Naive B cell (primary cell): ENCODE data around the gene OPRD1. TPM values are rescaled to one million over a fixed set of nuclear protein-coding genes. Genes with fewer than 3 reads are reported as not detected.

Experiments used
- ATAC-seq, 2 donors: fragments of 150-1000 bp; cut with Tn5 transposase; 2 replicates each; pipeline ENCODE4 v1.10.0; 2021; ENCODE audit warnings: low read depth in 2 of 2, mild to moderate bottlenecking in 2 of 2, moderate library complexity in 2 of 2
- DNase-seq: peaks from one replicate; pipeline ENCODE4 v3.0.0; 2022
- H3K27ac Mint-ChIP-seq, 6 donors: one replicate each; pipeline ENCODE4 v1.8.0; 2020 to 2022; ENCODE audit warnings: mild to moderate bottlenecking in 6 of 6, mixed read lengths in 6 of 6, moderate library complexity in 5 of 6, inconsistent platforms in 2 of 6
- H3K27me3 Mint-ChIP-seq, 3 donors: one replicate each; pipeline ENCODE4 v1.8.0; 2021 to 2022; ENCODE audit warnings: mixed read lengths in 3 of 3, mild to moderate bottlenecking in 1 of 3
- H3K36me3 Mint-ChIP-seq, 2 donors: one replicate each; pipeline ENCODE4 v1.8.0; 2020 to 2022; ENCODE audit warnings: mixed read lengths in 2 of 2, inconsistent platforms in 1 of 2, mild to moderate bottlenecking in 1 of 2
- H3K4me1 Mint-ChIP-seq, 3 donors: one replicate each; pipeline ENCODE4 v1.8.0; 2020 to 2022; ENCODE audit warnings: mixed read lengths in 3 of 3, inconsistent platforms in 1 of 3, mild to moderate bottlenecking in 1 of 3, moderate library complexity in 1 of 3
- H3K4me3 Mint-ChIP-seq, 8 donors: one replicate each; pipeline ENCODE4 v1.8.0; 2020 to 2022; ENCODE audit warnings: mild to moderate bottlenecking in 8 of 8, mixed read lengths in 8 of 8, moderate library complexity in 8 of 8, inconsistent platforms in 2 of 8
- H3K9me3 Mint-ChIP-seq, 7 donors: one replicate each; pipeline ENCODE4 v1.8.0; 2020 to 2022; ENCODE audit warnings: mixed read lengths in 7 of 7, mild to moderate bottlenecking in 5 of 7, inconsistent platforms in 2 of 7, moderate library complexity in 1 of 7
- polyA plus RNA-seq, 6 donors: library from polyadenylated mRNA; unstranded; fragments of 300-500 nt; fragmentation: Illumina TruSeq; gene quantifications; one replicate each; pipeline ENCODE4 v1.2.3, GENCODE V29; 2021; ENCODE audit warnings: low read depth in 6 of 6

OPRD1 gene
- polyA plus RNA-seq, 6 donors from 2014 or later = 0.03 to 0.07 (median 0.05) TPM; not detected in 1

DNA sequence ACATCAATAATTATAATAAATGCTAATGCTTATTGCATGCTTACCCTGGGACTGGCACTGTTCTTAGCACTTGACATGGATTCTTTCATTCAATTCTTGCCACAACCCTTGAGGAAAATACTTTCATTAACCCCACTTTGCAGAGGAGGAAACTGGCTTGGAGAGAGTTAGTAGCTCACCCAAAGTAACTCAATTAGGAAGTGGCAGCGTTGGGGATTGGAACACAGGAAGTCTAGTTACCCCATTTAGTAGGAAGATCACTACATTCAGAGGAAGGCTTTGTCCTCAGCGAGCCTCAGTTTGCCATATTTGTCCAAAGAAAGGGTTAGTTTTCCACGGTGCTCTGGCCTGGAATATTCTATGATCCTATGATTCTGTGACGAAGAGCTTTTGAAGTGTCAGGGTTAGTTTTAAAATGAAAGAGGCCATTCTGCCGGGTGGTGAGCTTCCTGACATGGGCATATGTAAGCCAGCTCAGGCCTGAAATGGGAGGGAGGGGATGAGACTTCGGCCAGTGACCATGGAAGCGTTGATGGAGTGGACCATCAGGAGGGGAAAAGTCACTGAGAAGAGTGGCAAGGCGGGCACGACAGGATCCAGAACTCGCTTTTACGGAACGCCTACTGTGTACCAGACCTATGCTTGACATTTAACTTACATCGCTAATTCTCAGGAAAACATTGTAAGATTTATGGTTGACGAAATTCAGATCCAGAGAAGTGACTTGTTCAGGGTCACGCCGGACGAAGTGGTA is 74.2 kb downstream of the OPRD1 start:
- H3K4me3 Mint-ChIP-seq = peak overlapping the region; percentile 87 to 97 (median 92)
- H3K27me3 Mint-ChIP-seq = no peaks in the 10 kb centered on the region
- ATAC-seq (no peak), DNase-seq (no peak)
- no peaks in the 10 kb centered on the region for H3K9me3 Mint-ChIP-seq
- H3K36me3 Mint-ChIP-seq = no peaks in the 10 kb centered on the region
- peak overlapping the region; percentile 96 to 99 (median 97) for H3K27ac Mint-ChIP-seq
- H3K4me1 Mint-ChIP-seq = peaks cover 54 to 73% (median 69%) of the 10 kb centered on the region in 3 donors

- ATAC-seq = peak; percentile 73 to 78
- no peaks in the 10 kb centered on the region for H3K9me3 Mint-ChIP-seq
- H3K4me1 Mint-ChIP-seq = peaks cover 53 to 71% (median 67%) of the 10 kb centered on the region in 3 donors
- H3K27me3 Mint-ChIP-seq = no peaks in the 10 kb centered on the region
- peak overlapping the region; percentile 96 to 99 (median 97) for H3K27ac Mint-ChIP-seq
- peak overlapping the region; percentile 87 to 97 (median 92) for H3K4me3 Mint-ChIP-seq
- DNase-seq = peak; percentile 93
- H3K36me3 Mint-ChIP-seq = no peaks in the 10 kb centered on the region
These were observed 74.9 kb downstream of the OPRD1 start for GRCh38 chr1:28886731-28887418.

DNA sequence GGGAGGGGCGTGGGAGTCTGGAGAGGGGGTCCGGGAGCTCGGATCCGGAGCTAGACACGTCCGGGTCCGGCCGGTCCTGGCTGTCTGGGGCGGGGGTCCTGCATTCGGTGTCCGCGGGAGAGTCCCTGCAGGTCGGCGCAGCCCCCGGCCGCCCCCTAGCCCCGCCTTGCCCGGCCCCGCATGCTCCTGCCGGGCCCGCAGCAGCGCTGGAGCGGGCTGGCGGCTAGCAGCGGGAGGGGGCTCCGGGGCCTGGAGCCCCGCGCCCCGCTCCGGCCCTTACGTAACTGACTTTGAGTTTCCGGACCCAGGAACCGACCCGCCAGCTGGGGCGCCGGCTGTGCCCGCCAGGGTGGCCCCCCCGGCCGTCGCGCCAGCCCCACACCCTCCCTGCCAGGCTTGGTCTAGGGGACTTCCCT is 75.5 kb downstream of the OPRD1 start:
- peak; percentile 59 to 69 for ATAC-seq
- H3K4me1 Mint-ChIP-seq = peaks cover 48 to 70% (median 62%) of the 10 kb centered on the region in 3 donors
- H3K36me3 Mint-ChIP-seq = no peaks in the 10 kb centered on the region
- peak; percentile 82 for DNase-seq
- H3K27me3 Mint-ChIP-seq = no peaks in the 10 kb centered on the region
- H3K4me3 Mint-ChIP-seq = peak overlapping the region; percentile 87 to 97 (median 92)
- no peaks in the 10 kb centered on the region for H3K9me3 Mint-ChIP-seq
- H3K27ac Mint-ChIP-seq = peak overlapping the region; percentile 93 to 99 (median 96)

DNA sequence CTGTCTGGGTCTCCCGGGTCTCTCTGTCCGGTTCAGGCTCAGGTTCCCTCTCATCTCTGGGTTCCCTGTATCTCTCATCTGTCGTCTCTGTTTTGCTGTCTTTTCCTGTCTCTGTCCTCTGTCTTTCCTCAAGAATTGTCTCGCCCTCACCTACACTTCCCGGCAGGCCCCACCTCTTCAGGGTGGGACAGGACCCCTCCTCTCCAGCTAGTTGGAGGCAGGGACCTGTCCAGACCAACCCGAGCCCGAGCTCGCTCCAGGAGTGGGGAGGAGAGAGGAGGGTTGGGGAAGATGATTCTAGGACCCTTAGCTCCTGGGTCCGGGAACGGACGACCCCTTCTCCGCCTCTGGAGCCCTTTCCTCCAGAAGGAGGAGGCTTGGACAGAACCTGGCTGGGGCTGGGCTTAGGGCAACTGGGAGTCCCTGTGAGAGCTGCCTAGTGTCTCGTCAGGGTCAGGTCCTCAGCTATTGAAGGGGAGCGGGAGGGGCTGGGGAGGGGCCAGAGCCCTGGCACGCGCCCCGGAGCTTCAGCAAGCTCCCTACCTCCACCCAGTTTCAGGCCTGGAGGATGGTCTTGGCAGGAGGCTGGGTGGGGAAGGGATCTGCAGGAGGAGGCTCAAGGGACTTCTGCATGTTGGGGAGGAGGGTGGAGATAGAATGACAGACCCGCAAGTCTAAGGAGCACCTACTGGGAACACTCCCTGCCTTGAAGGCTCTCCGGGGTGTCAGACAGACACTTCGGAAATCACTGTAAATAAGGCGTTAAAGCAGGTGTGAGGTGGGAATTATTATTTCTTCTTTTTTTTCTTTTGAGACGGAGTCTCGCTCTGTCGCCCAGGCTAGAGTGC is 76.1 kb downstream of the OPRD1 start:
- no peaks in the 10 kb centered on the region for H3K27me3 Mint-ChIP-seq
- DNase-seq = no peak
- H3K36me3 Mint-ChIP-seq = no peaks in the 10 kb centered on the region
- peak overlapping the region; percentile 93 to 98 (median 96) for H3K27ac Mint-ChIP-seq
- H3K4me1 Mint-ChIP-seq = peaks cover 47 to 69% (median 62%) of the 10 kb centered on the region in 3 donors
- H3K4me3 Mint-ChIP-seq = peak overlapping the region; percentile 84 to 95 (median 92)
- H3K9me3 Mint-ChIP-seq = no peaks in the 10 kb centered on the region
- ATAC-seq = no peak

DNA sequence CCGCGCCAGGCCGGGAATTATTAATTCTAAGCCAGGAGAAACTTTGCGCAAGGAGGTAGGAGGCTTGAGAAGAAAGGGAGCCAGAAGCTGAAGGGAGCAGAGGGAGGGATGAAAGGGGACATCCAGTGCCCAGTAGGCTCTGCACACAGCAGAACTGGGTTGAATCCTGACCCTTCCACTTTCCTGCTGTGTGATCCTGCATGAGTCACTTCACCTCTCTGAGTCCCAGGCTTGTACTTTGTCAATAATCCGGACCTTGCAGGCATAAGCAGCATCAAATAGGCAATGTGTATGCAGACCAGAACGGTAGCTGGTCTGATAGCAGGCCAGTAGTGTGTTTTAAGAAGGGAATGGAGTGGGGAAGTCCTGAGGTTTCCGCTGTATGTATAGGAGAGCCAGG is 76.9 kb downstream of the OPRD1 start:
- no peaks in the 10 kb centered on the region for H3K27me3 Mint-ChIP-seq
- no peak for ATAC-seq
- no peaks in the 10 kb centered on the region for H3K9me3 Mint-ChIP-seq
- peaks cover 43 to 64% (median 60%) of the 10 kb centered on the region in 3 donors for H3K4me1 Mint-ChIP-seq
- DNase-seq = no peak
- H3K36me3 Mint-ChIP-seq = no peaks in the 10 kb centered on the region
- peak overlapping the region in 7 of 8 donors; percentile 10 to 95 (median 50) for H3K4me3 Mint-ChIP-seq
- H3K27ac Mint-ChIP-seq = peak overlapping the region in 5 of 6 donors; percentile 44 to 96 (median 86)

DNA sequence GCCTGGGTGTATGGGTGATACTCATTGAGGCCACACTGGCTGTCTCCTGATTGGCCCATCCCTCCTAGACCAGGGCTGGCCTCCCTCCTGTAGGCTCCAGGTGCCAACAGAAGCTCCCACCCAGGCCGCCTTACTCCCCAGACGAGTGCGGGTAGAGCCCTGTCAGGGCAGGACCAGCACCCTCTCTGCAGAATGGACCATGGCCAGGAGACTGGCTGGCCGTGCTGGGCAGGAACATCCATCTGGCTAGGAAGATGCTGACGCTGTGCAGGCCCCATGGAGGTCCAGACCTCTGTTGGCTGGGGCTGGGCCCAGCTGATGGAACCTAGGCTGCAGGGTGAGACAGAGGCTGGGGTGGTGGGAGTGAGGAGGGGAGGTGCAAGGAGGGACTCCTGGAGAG is 77.4 kb downstream of the OPRD1 start:
- H3K36me3 Mint-ChIP-seq = no peaks in the 10 kb centered on the region
- peak overlapping the region in 5 of 8 donors; percentile 2 to 95 (median 87) for H3K4me3 Mint-ChIP-seq
- peak overlapping the region; percentile 44 to 96 (median 72) for H3K27ac Mint-ChIP-seq
- DNase-seq (no peak), ATAC-seq (no peak)
- peaks cover 42 to 59% (median 56%) of the 10 kb centered on the region in 3 donors for H3K4me1 Mint-ChIP-seq
- no peaks in the 10 kb centered on the region for H3K9me3 Mint-ChIP-seq
- H3K27me3 Mint-ChIP-seq = no peaks in the 10 kb centered on the region

DNA sequence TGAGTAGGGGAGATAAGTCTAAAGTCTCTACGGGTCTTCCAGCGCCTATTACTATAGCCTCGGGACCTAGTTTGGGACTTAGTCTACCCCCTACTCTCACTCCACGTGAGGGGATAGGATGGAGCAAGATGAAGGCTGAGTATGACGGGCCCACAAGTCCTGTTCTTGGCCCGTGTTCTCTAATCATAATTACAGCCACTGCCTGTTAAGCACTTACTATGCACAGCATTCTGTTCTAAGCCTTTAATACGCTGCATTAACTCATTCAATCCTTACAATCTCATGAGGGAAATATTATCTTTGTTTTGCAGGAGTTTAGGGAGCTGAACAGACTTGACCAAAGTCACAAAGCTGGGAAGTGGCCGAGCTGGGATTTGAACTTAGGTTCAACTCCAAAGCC is 78.5 kb downstream of the OPRD1 start:
- H3K4me1 Mint-ChIP-seq = peaks cover 32 to 48% (median 45%) of the 10 kb centered on the region in 3 donors
- DNase-seq (no peak), ATAC-seq (no peak)
- no peaks in the 10 kb centered on the region for H3K9me3 Mint-ChIP-seq
- peak overlapping the region in 2 of 8 donors; percentile 47 to 54 for H3K4me3 Mint-ChIP-seq
- H3K36me3 Mint-ChIP-seq = no peaks in the 10 kb centered on the region
- peak overlapping the region in 3 of 6 donors; percentile 38 to 83 (median 62) for H3K27ac Mint-ChIP-seq
- H3K27me3 Mint-ChIP-seq = no peaks in the 10 kb centered on the region

DNA sequence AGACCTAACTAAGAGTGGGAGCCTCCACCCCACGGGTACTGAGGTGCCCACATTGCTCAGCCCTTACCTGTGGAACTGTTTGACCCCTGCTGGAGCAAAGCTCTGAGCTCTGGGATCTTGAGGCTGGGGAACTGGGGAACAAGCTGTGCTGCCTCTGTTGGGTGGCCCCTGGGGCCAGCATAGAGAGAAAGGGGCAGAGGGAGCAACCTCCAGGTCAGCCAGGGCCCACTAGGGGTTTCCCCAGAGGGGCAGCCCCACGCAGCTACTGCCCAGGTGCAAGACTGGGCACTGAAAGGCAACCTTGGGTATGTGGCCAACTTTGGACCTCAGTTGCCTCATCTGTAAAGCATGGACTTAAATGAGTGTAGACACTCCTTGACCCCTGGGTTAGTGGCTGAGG is 78.9 kb downstream of the OPRD1 start:
- Mint-ChIP-seq H3K9me3 (no peaks in the 10 kb centered on the region), H3K27ac (peak overlapping the region in 1 of 6 donors; percentile 83), H3K4me1 (peaks cover 28 to 44% (median 41%) of the 10 kb centered on the region in 3 donors), H3K4me3 (peak overlapping the region in 1 of 8 donors; percentile 54), H3K27me3 (no peaks in the 10 kb centered on the region), H3K36me3 (no peaks in the 10 kb centered on the region)
- DNase-seq = no peak
- no peak for ATAC-seq

DNA sequence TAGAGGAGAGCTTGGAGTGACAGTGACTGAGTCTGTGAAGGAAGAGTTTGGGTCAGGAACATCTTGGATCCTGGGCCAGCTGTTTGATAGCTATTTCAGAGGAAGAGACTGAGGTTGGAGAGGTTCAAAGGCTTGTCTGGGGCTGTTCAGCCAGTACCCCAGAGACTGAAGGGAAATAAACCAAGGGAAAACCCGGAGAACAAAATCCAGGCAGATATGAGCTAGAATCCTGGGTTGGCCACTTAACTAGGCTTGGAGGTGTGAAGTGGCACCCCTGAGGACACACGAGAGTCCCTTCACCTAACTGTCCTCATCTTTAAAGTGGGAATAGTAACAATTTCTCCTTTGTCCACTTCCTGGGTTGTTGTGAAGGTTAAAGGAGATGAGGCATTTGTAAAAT is 79.3 kb downstream of the OPRD1 start:
- Mint-ChIP-seq H3K9me3 (no peaks in the 10 kb centered on the region), H3K27me3 (no peaks in the 10 kb centered on the region), H3K4me1 (peaks cover 26 to 42% (median 39%) of the 10 kb centered on the region in 3 donors), H3K4me3 (peak overlapping the region in 1 of 8 donors; percentile 54), H3K36me3 (no peaks in the 10 kb centered on the region), H3K27ac (peak overlapping the region in 1 of 6 donors; percentile 83)
- DNase-seq (no peak), ATAC-seq (no peak)

GRCh38 chr1:28893403-28894102 is 81.6 kb downstream of the OPRD1 start:
- Mint-ChIP-seq H3K4me3 (no peak overlapping the region), H3K27ac (peak overlapping the region in 2 of 6 donors; percentile 33 to 47), H3K4me1 (peaks cover 32 to 48% (median 40%) of the 10 kb centered on the region in 3 donors), H3K27me3 (no peaks in the 10 kb centered on the region), H3K36me3 (no peaks in the 10 kb centered on the region), H3K9me3 (no peaks in the 10 kb centered on the region)
- ATAC-seq (peak; percentile 43 to 50), DNase-seq (no peak)

- DNase-seq = no peak
- no peak for ATAC-seq
- peaks cover 0 to under 1% of the 10 kb centered on the region in 2 donors for H3K36me3 Mint-ChIP-seq
- H3K27me3 Mint-ChIP-seq = no peaks in the 10 kb centered on the region
- H3K27ac Mint-ChIP-seq = no peak overlapping the region
- no peaks in the 10 kb centered on the region for H3K9me3 Mint-ChIP-seq
- H3K4me1 Mint-ChIP-seq = peaks cover 32 to 48% (median 38%) of the 10 kb centered on the region in 3 donors
- no peak overlapping the region for H3K4me3 Mint-ChIP-seq
These were observed 82.8 kb downstream of the OPRD1 start for GRCh38 chr1:28894785-28895184.

DNA sequence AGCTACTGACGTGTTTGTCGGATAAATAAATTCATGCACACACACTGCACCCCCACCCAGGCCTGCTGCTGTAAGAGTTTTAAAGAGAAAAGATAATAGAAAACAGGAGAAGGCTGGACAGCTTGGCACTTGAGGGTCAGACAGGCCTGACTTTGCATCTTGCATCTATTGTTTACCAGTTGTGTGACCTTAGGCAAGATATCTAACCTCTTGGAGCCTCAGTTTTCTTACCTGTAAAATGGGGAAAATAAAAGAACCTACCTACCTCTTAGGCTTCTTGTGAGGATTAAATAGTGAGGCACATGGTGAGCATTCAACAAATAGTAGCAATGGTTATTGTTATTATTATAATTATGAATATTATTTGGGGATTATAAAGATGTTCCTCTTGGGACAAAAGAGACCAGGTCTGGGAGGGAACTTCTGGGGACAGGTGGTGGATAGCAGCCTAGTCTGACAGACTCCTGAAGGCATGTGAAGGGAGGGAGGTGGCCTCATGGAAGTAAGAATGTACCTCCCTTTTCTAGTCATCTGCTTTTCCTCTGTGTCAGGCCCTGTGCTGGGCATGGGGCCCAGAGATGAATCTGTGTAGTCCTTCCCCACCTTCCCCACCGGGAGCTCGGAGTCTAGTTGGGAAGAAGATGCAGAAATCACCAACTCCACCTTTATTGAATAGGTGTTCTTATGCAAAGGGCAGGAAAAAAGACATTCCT is 84.1 kb downstream of the OPRD1 start:
- H3K4me3 Mint-ChIP-seq = no peak overlapping the region
- H3K4me1 Mint-ChIP-seq = peaks cover 32 to 47% (median 36%) of the 10 kb centered on the region in 3 donors
- peak overlapping the region in 1 of 6 donors; percentile 50 for H3K27ac Mint-ChIP-seq
- no peak for ATAC-seq
- no peak for DNase-seq
- no peaks in the 10 kb centered on the region for H3K27me3 Mint-ChIP-seq
- no peaks in the 10 kb centered on the region for H3K9me3 Mint-ChIP-seq
- peaks cover 0 to 8% of the 10 kb centered on the region in 2 donors for H3K36me3 Mint-ChIP-seq
